GM23338 (cell line): ENCODE results near the gene CNNM2. TPM values are rescaled to one million over a fixed set of nuclear protein-coding genes. Genes with fewer than 3 reads are reported as not detected.

Experiments used
- ATAC-seq: fragments of 200-7000 bp; cut with Tn5 transposase; 3 replicates; pipeline ENCODE4 v1.9.1; 2020
- DNase-seq: peaks from one replicate; pipeline ENCODE4 v3.0.0-alpha.2; 2015; ENCODE audit warnings: low spot score
- H2AFZ ChIP-seq: fragments of 200-600 bp; sonication (generic); 2 replicates; pipeline ENCODE4 v1.8.0; 2016; ENCODE audit warnings: antibody characterized with exemption, mild to moderate bottlenecking, moderate library complexity
- H3F3A ChIP-seq: fragments of 200-600 bp; sonication (generic); replicated peaks from 2 replicates; pipeline ENCODE4 v1.8.0; 2017; ENCODE audit warnings: antibody characterized with exemption, mixed run types, low read depth
- H3K27ac ChIP-seq: fragments of 200-600 bp; sonication (generic); 2 replicates; pipeline ENCODE4 v1.6.1; 2016; ENCODE audit warnings: low read depth
- H3K27me3 ChIP-seq: fragments of 200-600 bp; sonication (generic); 2 replicates; pipeline ENCODE4 v1.8.0; 2016; ENCODE audit warnings: mild to moderate bottlenecking, mixed run types, moderate library complexity; ENCODE audit not compliant: insufficient read depth
- H3K36me3 ChIP-seq: fragments of 200-600 bp; sonication (generic); 2 replicates; pipeline ENCODE4 v1.8.0; 2016; ENCODE audit warnings: mild to moderate bottlenecking; ENCODE audit not compliant: insufficient read depth
- H3K4me1 ChIP-seq: fragments of 200-600 bp; sonication (generic); 2 replicates; pipeline ENCODE4 v1.8.0; 2016; ENCODE audit warnings: mild to moderate bottlenecking, moderate library complexity; ENCODE audit not compliant: insufficient read depth
- H3K4me2 ChIP-seq: fragments of 200-600 bp; sonication (generic); 2 replicates; pipeline ENCODE4 v1.7.1; 2017; ENCODE audit warnings: mixed run types
- H3K4me3 ChIP-seq: fragments of 200-600 bp; sonication (generic); 2 replicates; pipeline ENCODE4 v1.6.1; 2016; ENCODE audit warnings: mixed run types
- H3K79me2 ChIP-seq: fragments of 200-600 bp; sonication (generic); replicated peaks from 2 replicates; pipeline ENCODE4 v1.8.0; 2017; ENCODE audit warnings: mild to moderate bottlenecking; ENCODE audit not compliant: insufficient read depth
- H3K9me2 ChIP-seq: fragments of 200-600 bp; sonication (generic); 2 replicates; pipeline ENCODE4 v1.8.0; 2017; ENCODE audit not compliant: insufficient read depth
- H4K20me1 ChIP-seq: fragments of 200-600 bp; sonication (generic); replicated peaks from 2 replicates; pipeline ENCODE4 v1.8.0; 2017; ENCODE audit warnings: mild to moderate bottlenecking; ENCODE audit not compliant: insufficient read depth
- H3K27ac Mint-ChIP-seq: 2 replicates; pipeline ENCODE4 v1.8.0; 2020; ENCODE audit warnings: inconsistent platforms, mild to moderate bottlenecking, moderate library complexity, mixed read lengths
- H3K27me3 Mint-ChIP-seq: 3 replicates; pipeline ENCODE4 v1.8.0; 2022; ENCODE audit warnings: low read depth, mild to moderate bottlenecking, moderate library complexity, mixed read lengths, inconsistent platforms; ENCODE audit not compliant: insufficient read depth, poor library complexity
- H3K36me3 Mint-ChIP-seq: 3 replicates; pipeline ENCODE4 v1.8.0; 2021; ENCODE audit warnings: low read depth, mild to moderate bottlenecking, inconsistent platforms, moderate library complexity, mixed read lengths
- H3K4me1 Mint-ChIP-seq: 3 replicates; pipeline ENCODE4 v1.8.0; 2020; ENCODE audit warnings: mild to moderate bottlenecking, inconsistent platforms, mixed read lengths
- H3K4me3 Mint-ChIP-seq: 3 replicates; pipeline ENCODE4 v1.8.0; 2021; ENCODE audit warnings: moderate library complexity, mild to moderate bottlenecking, inconsistent platforms, mixed read lengths
- H3K9me3 Mint-ChIP-seq: 3 replicates; pipeline ENCODE4 v1.8.0; 2020; ENCODE audit warnings: moderate library complexity, mild to moderate bottlenecking, inconsistent platforms, mixed read lengths
- CREB1 ChIP-seq: fragments of 250-450 bp; sonication (Bioruptor Pico); IDR thresholded peaks from 2 replicates; pipeline ENCODE4 v1.5.0; 2020; ENCODE audit warnings: low read depth, mild to moderate bottlenecking, moderate library complexity
- EZH2phosphoT487 ChIP-seq: fragments of 200-600 bp; sonication (generic); IDR thresholded peaks from one replicate; pipeline ENCODE4 v1.8.1; 2018; ENCODE audit warnings: antibody characterized with exemption; ENCODE audit not compliant: unreplicated experiment
- JUNB ChIP-seq: IDR thresholded peaks from one replicate; pipeline ENCODE4 v1.6.1; 2016; ENCODE audit warnings: antibody characterized with exemption; ENCODE audit not compliant: unreplicated experiment
- POLR2AphosphoS5 ChIP-seq: IDR thresholded peaks from 2 replicates; pipeline ENCODE4 v1.6.1; 2016; ENCODE audit warnings: antibody characterized with exemption, low read depth
- REST ChIP-seq: IDR thresholded peaks from one replicate; pipeline ENCODE4 v1.6.1; 2018; ENCODE audit warnings: antibody characterized with exemption; ENCODE audit not compliant: unreplicated experiment
- STAT1 ChIP-seq: IDR thresholded peaks from one replicate; pipeline ENCODE4 v1.6.1; 2016; ENCODE audit warnings: antibody characterized with exemption; ENCODE audit not compliant: unreplicated experiment
- ZNF114 ChIP-seq: fragments of 250-450 bp; sonication (Bioruptor Pico); IDR thresholded peaks from 2 replicates; pipeline ENCODE4 v1.5.0; 2020; ENCODE audit warnings: mild to moderate bottlenecking, moderate library complexity
- ZNF331 ChIP-seq: fragments of 250-450 bp; sonication (Bioruptor Pico); IDR thresholded peaks from 2 replicates; pipeline ENCODE4 v1.5.0; 2020; ENCODE audit warnings: low read depth, mild to moderate bottlenecking, moderate library complexity
- polyA plus RNA-seq: library from polyadenylated mRNA; unstranded; fragments of >200 nt; fragmentation: Nextera tagmentation; extraction: Ambion mirVana; gene quantifications from 2 replicates; pipeline ENCODE4 v1.2.1, GENCODE V29; 2016
- total RNA-seq: library from RNA; depleted of rRNA; stranded (reverse); fragments of >200 nt; shearing (Covaris generic); gene quantifications from 2 replicates; pipeline ENCODE4 v1.2.3, GENCODE V29; 2014
- TF ChIP-seq, protein P1 (sequence below): fragments of 250-450 bp; sonication (Bioruptor Pico); IDR thresholded peaks from 2 replicates; pipeline ENCODE4 v1.5.0; 2020; ENCODE audit warnings: mild to moderate bottlenecking, moderate library complexity
- TF ChIP-seq, protein P2 (sequence below): IDR thresholded peaks from 2 replicates; pipeline ENCODE4 v1.6.1; 2016; ENCODE audit warnings: antibody characterized with exemption

CNNM2 gene
- total and polyA plus RNA-seq, 2 experiments from 2014 or later: 4.5 to 31.3 TPM

GRCh38 chr10:102965311-102965851, 47.3 kb downstream of the CNNM2 start (continued):
- TF ChIP-seq REST (no peak), EZH2phosphoT487 (no peak), CREB1 (no peak), JUNB (no peak), STAT1 (no peak), POLR2AphosphoS5 (no peak)

DNA sequence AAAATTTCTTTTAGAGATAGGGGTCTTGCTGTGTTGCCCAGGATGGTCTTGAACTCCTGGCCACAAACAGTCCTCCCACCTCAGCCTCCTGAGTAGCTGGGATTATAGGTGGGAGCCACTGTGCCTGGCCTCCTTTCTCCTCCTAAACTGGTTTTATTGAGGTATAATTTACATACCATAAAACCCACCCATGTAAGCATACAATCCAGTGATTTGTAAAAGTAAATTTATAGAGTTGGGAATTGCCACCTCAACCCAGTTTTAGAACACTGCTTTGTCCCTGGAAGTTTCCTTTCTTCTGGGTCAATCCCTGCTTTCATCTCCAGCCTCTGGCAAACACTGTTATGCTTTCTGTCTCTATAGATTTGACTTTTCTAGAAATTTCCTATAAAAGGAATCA, 49.0 kb downstream of the CNNM2 start:
- Histone ChIP-seq H3K4me2 (no peak overlapping the region), H3K36me3 (no peaks in the 10 kb centered on the region), H3K4me1 (no peaks in the 10 kb centered on the region), H3K79me2 (0 out of 2 replicates have a peak, but pooled peaks cover 2% of the 10 kb centered on the region), H3K27me3 (no peaks in the 10 kb centered on the region), H3F3A (no peaks in the 10 kb centered on the region), H2AFZ (no peak overlapping the region), H3K27ac (no peak overlapping the region), H4K20me1 (no peaks in the 10 kb centered on the region), H3K9me2 (no peaks in the 10 kb centered on the region; the same call in 1 of the 2 replicates), H3K4me3 (no peak overlapping the region)
- Mint-ChIP-seq H3K36me3 (no peaks in the 10 kb centered on the region), H3K9me3 (no peaks in the 10 kb centered on the region), H3K27me3 (no peaks in the 10 kb centered on the region), H3K27ac (no peak overlapping the region), H3K4me1 (no peaks in the 10 kb centered on the region), H3K4me3 (no peak overlapping the region)
- DNase-seq: no peak
- no peak for ATAC-seq
- TF ChIP-seq EZH2phosphoT487 (no peak), ZNF114 (CRISPR knock-in tag) (no peak), POLR2AphosphoS5 (no peak), STAT1 (no peak), JUNB (no peak), ZNF331 (CRISPR knock-in tag) (no peak), REST (no peak)
- TF ChIP-seq, protein P1, sequence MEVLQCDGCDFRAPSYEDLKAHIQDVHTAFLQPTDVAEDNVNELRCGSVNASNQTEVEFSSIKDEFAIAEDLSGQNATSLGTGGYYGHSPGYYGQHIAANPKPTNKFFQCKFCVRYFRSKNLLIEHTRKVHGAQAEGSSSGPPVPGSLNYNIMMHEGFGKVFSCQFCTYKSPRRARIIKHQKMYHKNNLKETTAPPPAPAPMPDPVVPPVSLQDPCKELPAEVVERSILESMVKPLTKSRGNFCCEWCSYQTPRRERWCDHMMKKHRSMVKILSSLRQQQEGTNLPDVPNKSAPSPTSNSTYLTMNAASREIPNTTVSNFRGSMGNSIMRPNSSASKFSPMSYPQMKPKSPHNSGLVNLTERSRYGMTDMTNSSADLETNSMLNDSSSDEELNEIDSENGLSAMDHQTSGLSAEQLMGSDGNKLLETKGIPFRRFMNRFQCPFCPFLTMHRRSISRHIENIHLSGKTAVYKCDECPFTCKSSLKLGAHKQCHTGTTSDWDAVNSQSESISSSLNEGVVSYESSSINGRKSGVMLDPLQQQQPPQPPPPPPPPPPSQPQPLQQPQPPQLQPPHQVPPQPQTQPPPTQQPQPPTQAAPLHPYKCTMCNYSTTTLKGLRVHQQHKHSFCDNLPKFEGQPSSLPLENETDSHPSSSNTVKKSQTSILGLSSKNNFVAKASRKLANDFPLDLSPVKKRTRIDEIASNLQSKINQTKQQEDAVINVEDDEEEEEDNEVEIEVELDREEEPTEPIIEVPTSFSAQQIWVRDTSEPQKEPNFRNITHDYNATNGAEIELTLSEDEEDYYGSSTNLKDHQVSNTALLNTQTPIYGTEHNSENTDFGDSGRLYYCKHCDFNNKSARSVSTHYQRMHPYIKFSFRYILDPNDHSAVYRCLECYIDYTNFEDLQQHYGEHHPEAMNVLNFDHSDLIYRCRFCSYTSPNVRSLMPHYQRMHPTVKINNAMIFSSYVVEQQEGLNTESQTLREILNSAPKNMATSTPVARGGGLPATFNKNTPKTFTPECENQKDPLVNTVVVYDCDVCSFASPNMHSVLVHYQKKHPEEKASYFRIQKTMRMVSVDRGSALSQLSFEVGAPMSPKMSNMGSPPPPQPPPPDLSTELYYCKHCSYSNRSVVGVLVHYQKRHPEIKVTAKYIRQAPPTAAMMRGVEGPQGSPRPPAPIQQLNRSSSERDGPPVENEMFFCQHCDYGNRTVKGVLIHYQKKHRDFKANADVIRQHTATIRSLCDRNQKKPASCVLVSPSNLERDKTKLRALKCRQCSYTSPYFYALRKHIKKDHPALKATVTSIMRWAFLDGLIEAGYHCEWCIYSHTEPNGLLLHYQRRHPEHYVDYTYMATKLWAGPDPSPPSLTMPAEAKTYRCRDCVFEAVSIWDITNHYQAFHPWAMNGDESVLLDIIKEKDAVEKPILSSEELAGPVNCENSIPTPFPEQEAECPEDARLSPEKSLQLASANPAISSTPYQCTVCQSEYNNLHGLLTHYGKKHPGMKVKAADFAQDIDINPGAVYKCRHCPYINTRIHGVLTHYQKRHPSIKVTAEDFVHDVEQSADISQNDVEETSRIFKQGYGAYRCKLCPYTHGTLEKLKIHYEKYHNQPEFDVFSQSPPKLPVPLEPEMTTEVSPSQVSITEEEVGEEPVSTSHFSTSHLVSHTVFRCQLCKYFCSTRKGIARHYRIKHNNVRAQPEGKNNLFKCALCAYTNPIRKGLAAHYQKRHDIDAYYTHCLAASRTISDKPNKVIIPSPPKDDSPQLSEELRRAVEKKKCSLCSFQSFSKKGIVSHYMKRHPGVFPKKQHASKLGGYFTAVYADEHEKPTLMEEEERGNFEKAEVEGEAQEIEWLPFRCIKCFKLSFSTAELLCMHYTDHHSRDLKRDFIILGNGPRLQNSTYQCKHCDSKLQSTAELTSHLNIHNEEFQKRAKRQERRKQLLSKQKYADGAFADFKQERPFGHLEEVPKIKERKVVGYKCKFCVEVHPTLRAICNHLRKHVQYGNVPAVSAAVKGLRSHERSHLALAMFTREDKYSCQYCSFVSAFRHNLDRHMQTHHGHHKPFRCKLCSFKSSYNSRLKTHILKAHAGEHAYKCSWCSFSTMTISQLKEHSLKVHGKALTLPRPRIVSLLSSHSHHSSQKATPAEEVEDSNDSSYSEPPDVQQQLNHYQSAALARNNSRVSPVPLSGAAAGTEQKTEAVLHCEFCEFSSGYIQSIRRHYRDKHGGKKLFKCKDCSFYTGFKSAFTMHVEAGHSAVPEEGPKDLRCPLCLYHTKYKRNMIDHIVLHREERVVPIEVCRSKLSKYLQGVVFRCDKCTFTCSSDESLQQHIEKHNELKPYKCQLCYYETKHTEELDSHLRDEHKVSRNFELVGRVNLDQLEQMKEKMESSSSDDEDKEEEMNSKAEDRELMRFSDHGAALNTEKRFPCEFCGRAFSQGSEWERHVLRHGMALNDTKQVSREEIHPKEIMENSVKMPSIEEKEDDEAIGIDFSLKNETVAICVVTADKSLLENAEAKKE (CRISPR knock-in tag): no peak
- TF ChIP-seq, protein P2, sequence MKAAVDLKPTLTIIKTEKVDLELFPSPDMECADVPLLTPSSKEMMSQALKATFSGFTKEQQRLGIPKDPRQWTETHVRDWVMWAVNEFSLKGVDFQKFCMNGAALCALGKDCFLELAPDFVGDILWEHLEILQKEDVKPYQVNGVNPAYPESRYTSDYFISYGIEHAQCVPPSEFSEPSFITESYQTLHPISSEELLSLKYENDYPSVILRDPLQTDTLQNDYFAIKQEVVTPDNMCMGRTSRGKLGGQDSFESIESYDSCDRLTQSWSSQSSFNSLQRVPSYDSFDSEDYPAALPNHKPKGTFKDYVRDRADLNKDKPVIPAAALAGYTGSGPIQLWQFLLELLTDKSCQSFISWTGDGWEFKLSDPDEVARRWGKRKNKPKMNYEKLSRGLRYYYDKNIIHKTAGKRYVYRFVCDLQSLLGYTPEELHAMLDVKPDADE: no peak
